Activated naive CD4-positive, alpha-beta T cell (primary cell): ENCODE results near the gene SLMAP.

Experiments
- DNase-seq, 4 experiments: peaks; one replicate each; lab custom pipeline; 2025; lab: John Stamatoyannopoulos, UW

Gene SLMAP

GRCh38 chr3:57749542-57749941 lies 6.6 kb upstream of the SLMAP start:
- no peak for DNase-seq

GRCh38 chr3:57752307-57752706 lies 3.8 kb upstream of the SLMAP start:
- no peak for DNase-seq

GRCh38 chr3:57753016-57753415 lies 3.1 kb upstream of the SLMAP start:
- DNase-seq = no peak

- DNase-seq = no peak
Measured at GRCh38 chr3:57755368-57755675, 787 bp upstream of the SLMAP start.

GRCh38 chr3:57756528-57757401 lies 656 bp downstream of the SLMAP start:
- DNase-seq = peak in 3 of 4 experiments; percentile 26 to 40 (median 34)

- DNase-seq = no peak
Measured at GRCh38 chr3:57757642-57758297, 1.7 kb downstream of the SLMAP start.

- DNase-seq = no peak
Measured at GRCh38 chr3:57758686-57759085, 2.6 kb downstream of the SLMAP start.

- no peak for DNase-seq
Measured at GRCh38 chr3:57764794-57765193, 8.7 kb downstream of the SLMAP start.

GRCh38 chr3:57768595-57768994 lies 12.5 kb downstream of the SLMAP start:
- no peak for DNase-seq

- DNase-seq = no peak
Measured at GRCh38 chr3:57770009-57770827, 14.1 kb downstream of the SLMAP start.

GRCh38 chr3:57772251-57772650 lies 16.1 kb downstream of the SLMAP start:
- no peak for DNase-seq

GRCh38 chr3:57777774-57778173 lies 21.7 kb downstream of the SLMAP start:
- no peak for DNase-seq

GRCh38 chr3:57778494-57778893 lies 22.4 kb downstream of the SLMAP start:
- DNase-seq = no peak

GRCh38 chr3:57779666-57780065 lies 23.6 kb downstream of the SLMAP start:
- no peak for DNase-seq

- DNase-seq = no peak
Measured at GRCh38 chr3:57783186-57784088, 27.3 kb downstream of the SLMAP start.

- DNase-seq = no peak
Measured at GRCh38 chr3:57784089-57784735, 28.1 kb downstream of the SLMAP start.

- DNase-seq = no peak
Measured at GRCh38 chr3:57785446-57785845, 29.3 kb downstream of the SLMAP start.

GRCh38 chr3:57787867-57788623 lies 31.9 kb downstream of the SLMAP start:
- no peak for DNase-seq

GRCh38 chr3:57788624-57789018 lies 32.5 kb downstream of the SLMAP start:
- no peak for DNase-seq

GRCh38 chr3:57791245-57791644 lies 35.1 kb downstream of the SLMAP start:
- no peak for DNase-seq
